ENCODE data around the gene SNX2.
A peak's percentile ranks its signal among the peaks of the same experiment; 100 is the strongest.

The SNX2 gene

DNA sequence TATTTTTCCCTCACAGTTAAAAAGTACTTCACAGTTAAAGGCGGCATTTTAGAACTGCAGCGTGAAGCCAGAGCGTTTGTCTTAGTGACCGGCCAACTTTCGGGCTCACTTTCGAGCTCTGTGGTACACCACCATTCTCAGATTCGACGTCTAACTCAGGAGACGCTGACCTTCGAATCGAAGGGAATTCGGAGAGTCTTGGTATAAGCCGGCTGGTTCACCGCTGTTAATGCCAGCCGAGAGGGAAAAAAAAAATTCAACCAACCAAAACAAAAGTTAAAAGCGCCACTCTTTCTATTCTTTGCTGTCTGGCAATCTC, 70.0 kb downstream of the SNX2 start:
- peaks cover 4% of the 10 kb centered on the region for H3K4me1 ChIP-seq (ENCODE audit: control insufficient read depth, insufficient read depth, low read depth, low read length)
- peak overlapping the region; percentile 88 to 96 for H3K4me3 ChIP-seq (ENCODE audit: insufficient read depth in 1 of 2, low read depth in 1 of 2, low read length in 2 of 2)
- peak overlapping the region; percentile 94 for H3K9ac ChIP-seq (ENCODE audit: low read length)
- H2BK15ac ChIP-seq (ENCODE audit: low read depth, poor library complexity, severe bottlenecking): no peak overlapping the region
- H3K27me3 ChIP-seq (ENCODE audit: control insufficient read depth in 1 of 2, insufficient read depth in 1 of 2, low read length in 2 of 2): no peaks in the 10 kb centered on the region
- no peak overlapping the region for H4K91ac ChIP-seq (ENCODE audit: low read length)
- H3K18ac ChIP-seq (ENCODE audit: low read depth in 1 of 2, low read length in 2 of 2): peak overlapping the region; percentile 57 to 98
- H3K14ac ChIP-seq (ENCODE audit: low read length in 2 of 2): no peak overlapping the region
- H3K4me2 ChIP-seq (ENCODE audit: low read length, poor library complexity, severe bottlenecking): peak overlapping the region; percentile 86
- H4K8ac ChIP-seq (ENCODE audit: low read length): peak overlapping the region; percentile 53
- H2BK120ac ChIP-seq (ENCODE audit: low read depth, low read length): no peak overlapping the region
- peak overlapping the region; percentile 49 for H2AFZ ChIP-seq (ENCODE audit: low read depth, low read length)
- DNase-seq: no peak
- peak overlapping the region in 1 of 2 experiments; percentile 63 for H2BK12ac ChIP-seq (ENCODE audit: low read length in 2 of 2)
- peak overlapping the region in 1 of 2 experiments; percentile 32 for H3K4ac ChIP-seq (ENCODE audit: low read depth in 1 of 2, low read length in 2 of 2)
- no peak overlapping the region for H2BK5ac ChIP-seq (ENCODE audit: low read depth, low read length, poor library complexity, severe bottlenecking)
- H3K23ac ChIP-seq (ENCODE audit: low read length in 2 of 2): no peak overlapping the region
- no peaks in the 10 kb centered on the region for H3K36me3 ChIP-seq (ENCODE audit: control insufficient read depth in 1 of 2, insufficient read depth in 2 of 2, low read depth in 1 of 2, low read length in 2 of 2)
- H2AK5ac ChIP-seq (ENCODE audit: low read length, severe bottlenecking): no peak overlapping the region
- H3K27ac ChIP-seq (ENCODE audit: low read length, poor library complexity, severe bottlenecking): peak overlapping the region; percentile 87
- no peaks in the 10 kb centered on the region for H3K9me3 ChIP-seq (ENCODE audit: control insufficient read depth, low read length)
- WGBS: 17% methylated on average over 16 of the region's 16 CpGs
- peaks cover 6% of the 10 kb centered on the region for H3K79me1 ChIP-seq (replicated peaks; ENCODE audit: low read length, poor library complexity, severe bottlenecking)

DNA sequence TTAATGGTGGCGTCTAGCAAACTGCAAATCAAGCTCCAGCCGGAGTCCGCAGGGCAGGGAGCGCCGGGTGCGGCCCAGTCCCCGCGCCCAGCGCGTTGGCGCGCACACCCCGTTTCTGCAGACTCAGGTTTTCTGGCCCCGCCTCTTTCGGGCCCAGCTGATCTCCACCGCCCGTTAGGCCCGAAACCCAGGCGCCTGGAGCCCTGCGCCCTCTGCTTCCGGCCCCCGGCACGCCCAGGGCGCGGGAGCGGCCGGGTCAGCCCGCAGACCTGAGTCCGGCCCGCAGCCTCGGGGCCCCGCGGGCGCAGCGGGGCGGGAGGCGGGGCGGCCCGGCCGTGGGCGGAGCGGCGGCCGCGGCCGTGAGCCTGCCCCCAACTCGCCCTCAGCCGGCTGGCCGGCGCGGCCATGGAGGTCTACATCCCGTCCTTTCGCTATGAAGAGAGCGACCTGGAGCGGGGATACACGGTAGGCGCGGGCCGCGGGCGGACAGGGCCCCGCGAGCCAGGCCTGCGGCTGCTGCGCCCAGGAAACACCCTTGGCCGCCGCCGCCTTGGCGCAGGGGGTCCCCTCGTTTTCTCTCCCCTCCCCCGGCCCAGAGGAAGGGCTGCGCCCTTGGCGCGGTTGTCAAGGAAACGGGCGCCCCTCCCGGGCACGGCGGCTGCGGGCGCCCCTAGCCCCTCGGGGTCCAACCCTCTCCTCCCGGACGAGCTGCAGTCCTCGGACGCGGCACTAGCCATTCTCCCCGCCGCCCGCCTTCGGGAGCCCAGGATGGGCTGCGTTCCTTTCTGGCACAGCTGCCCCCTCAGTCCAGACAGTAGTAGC, 70.6 kb downstream of the SNX2 start, which contains the start of gene SNX24:
Gene SNX24 (plus strand): TSS at position 385 of the 822 bp plus-strand sequence. CDS start 21 bp downstream, at position 406.
- Histone ChIP-seq H3K79me1 (replicated peaks; ENCODE audit: low read length, poor library complexity, severe bottlenecking) (peaks cover 7% of the 10 kb centered on the region), H3K36me3 (ENCODE audit: control insufficient read depth in 1 of 2, insufficient read depth in 2 of 2, low read depth in 1 of 2, low read length in 2 of 2) (no peaks in the 10 kb centered on the region), H4K8ac (ENCODE audit: low read length) (peak within 1 kb of the TSS; percentile 90), H2BK5ac (ENCODE audit: low read depth, low read length, poor library complexity, severe bottlenecking) (peak within 1 kb of the TSS; percentile 96), H3K23ac (ENCODE audit: low read length in 2 of 2) (peak within 1 kb of the TSS in 1 of 2 experiments; percentile 34), H2BK120ac (ENCODE audit: low read depth, low read length) (peak within 1 kb of the TSS; percentile 97), H3K4me1 (ENCODE audit: control insufficient read depth, insufficient read depth, low read depth, low read length) (peaks cover 4% of the 10 kb centered on the region), H3K14ac (ENCODE audit: low read length in 2 of 2) (peak within 1 kb of the TSS in 1 of 2 experiments; percentile 73), H3K18ac (ENCODE audit: low read depth in 1 of 2, low read length in 2 of 2) (peak within 1 kb of the TSS; percentile 92 to 98), H4K91ac (ENCODE audit: low read length) (peak within 1 kb of the TSS; percentile 89), H3K4me3 (ENCODE audit: insufficient read depth in 1 of 2, low read depth in 1 of 2, low read length in 2 of 2) (peak within 1 kb of the TSS; percentile 88 to 96), H2BK15ac (ENCODE audit: low read depth, poor library complexity, severe bottlenecking) (peak within 1 kb of the TSS; percentile 99), H3K9me3 (ENCODE audit: control insufficient read depth, low read length) (no peaks in the 10 kb centered on the region), H3K4ac (ENCODE audit: low read depth in 1 of 2, low read length in 2 of 2) (peak within 1 kb of the TSS; percentile 47 to 87), H2BK12ac (ENCODE audit: low read length in 2 of 2) (peak within 1 kb of the TSS in 1 of 2 experiments; percentile 90), H3K4me2 (ENCODE audit: low read length, poor library complexity, severe bottlenecking) (peak within 1 kb of the TSS; percentile 86), H3K27ac (ENCODE audit: low read length, poor library complexity, severe bottlenecking) (peak within 1 kb of the TSS; percentile 94), H2AK5ac (ENCODE audit: low read length, severe bottlenecking) (no peak within 1 kb of the TSS), H2AFZ (ENCODE audit: low read depth, low read length) (peak within 1 kb of the TSS; percentile 90), H3K27me3 (ENCODE audit: control insufficient read depth in 1 of 2, insufficient read depth in 1 of 2, low read length in 2 of 2) (no peaks in the 10 kb centered on the region), H3K9ac (ENCODE audit: low read length) (peak within 1 kb of the TSS; percentile 94)
- WGBS: under 1% methylated on average over 66 of the region's 92 CpGs
- DNase-seq: peak; percentile 71

DNA sequence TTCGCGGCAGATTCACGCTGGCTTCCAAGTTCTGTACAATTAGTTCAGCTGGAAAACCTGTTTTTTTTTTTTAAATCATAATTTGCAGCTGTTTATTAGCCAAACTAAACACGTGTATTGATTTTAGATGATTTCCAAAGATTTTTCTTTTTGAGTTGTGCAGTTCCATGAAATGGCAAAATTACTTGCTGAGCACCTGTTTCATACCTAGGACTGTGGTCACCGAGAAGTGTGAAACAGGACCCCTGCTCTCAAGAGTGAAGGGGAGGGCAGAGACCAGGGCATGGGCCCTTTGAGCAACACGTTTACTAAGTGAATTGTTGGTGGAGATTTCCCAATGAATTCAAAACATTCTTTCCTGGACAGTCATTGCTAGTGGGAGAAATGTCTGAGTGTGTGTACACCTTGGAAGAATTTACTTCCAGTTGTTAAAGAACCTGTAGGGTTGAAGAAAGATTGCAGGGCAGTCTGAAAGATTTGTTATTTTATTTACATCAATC, 71.2 kb downstream of the SNX2 start:
- H3K79me1 ChIP-seq (replicated peaks; ENCODE audit: low read length, poor library complexity, severe bottlenecking): peaks cover 8% of the 10 kb centered on the region
- peak overlapping the region in 1 of 2 experiments; percentile 92 for H3K18ac ChIP-seq (ENCODE audit: low read depth in 1 of 2, low read length in 2 of 2)
- H2AFZ ChIP-seq (ENCODE audit: low read depth, low read length): no peak overlapping the region
- no peak overlapping the region for H2AK5ac ChIP-seq (ENCODE audit: low read length, severe bottlenecking)
- H3K4me1 ChIP-seq (ENCODE audit: control insufficient read depth, insufficient read depth, low read depth, low read length): peaks cover 4% of the 10 kb centered on the region
- no peak overlapping the region for H3K4ac ChIP-seq (ENCODE audit: low read depth in 1 of 2, low read length in 2 of 2)
- peak overlapping the region; percentile 96 for H2BK5ac ChIP-seq (ENCODE audit: low read depth, low read length, poor library complexity, severe bottlenecking)
- H3K9ac ChIP-seq (ENCODE audit: low read length): peak overlapping the region; percentile 94
- H3K27ac ChIP-seq (ENCODE audit: low read length, poor library complexity, severe bottlenecking): peak overlapping the region; percentile 94
- 5% methylated on average over 4 of the region's 6 CpGs for WGBS
- H2BK120ac ChIP-seq (ENCODE audit: low read depth, low read length): no peak overlapping the region
- H3K23ac ChIP-seq (ENCODE audit: low read length in 2 of 2): no peak overlapping the region
- DNase-seq: peak; percentile 74
- no peaks in the 10 kb centered on the region for H3K36me3 ChIP-seq (ENCODE audit: control insufficient read depth in 1 of 2, insufficient read depth in 2 of 2, low read depth in 1 of 2, low read length in 2 of 2)
- H3K9me3 ChIP-seq (ENCODE audit: control insufficient read depth, low read length): no peaks in the 10 kb centered on the region
- H3K4me3 ChIP-seq (ENCODE audit: insufficient read depth in 1 of 2, low read depth in 1 of 2, low read length in 2 of 2): peak overlapping the region; percentile 88 to 96
- peak overlapping the region; percentile 40 for H3K4me2 ChIP-seq (ENCODE audit: low read length, poor library complexity, severe bottlenecking)
- H4K8ac ChIP-seq (ENCODE audit: low read length): no peak overlapping the region
- H3K14ac ChIP-seq (ENCODE audit: low read length in 2 of 2): no peak overlapping the region
- no peaks in the 10 kb centered on the region for H3K27me3 ChIP-seq (ENCODE audit: control insufficient read depth in 1 of 2, insufficient read depth in 1 of 2, low read length in 2 of 2)
- peak overlapping the region; percentile 68 for H4K91ac ChIP-seq (ENCODE audit: low read length)
- no peak overlapping the region for H2BK12ac ChIP-seq (ENCODE audit: low read length in 2 of 2)
- peak overlapping the region; percentile 99 for H2BK15ac ChIP-seq (ENCODE audit: low read depth, poor library complexity, severe bottlenecking)

DNA sequence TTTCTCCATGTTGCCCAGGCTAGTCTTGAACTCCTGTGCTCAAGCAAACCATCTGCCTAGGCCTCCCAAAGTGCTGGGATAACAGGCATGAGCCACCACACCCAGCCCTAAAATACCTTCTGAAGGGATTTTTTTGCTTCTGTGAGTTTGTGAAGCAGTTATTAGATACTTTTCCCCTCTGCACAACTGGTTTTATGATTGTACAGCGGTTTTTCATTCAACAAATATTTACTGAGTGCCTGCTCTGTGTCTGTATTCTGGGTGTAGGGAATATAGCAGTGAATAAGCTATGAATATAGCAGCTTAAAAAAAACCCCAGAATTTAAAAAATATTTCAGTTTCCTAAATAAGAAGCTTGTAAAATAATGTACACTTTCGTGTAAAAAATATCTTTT, 72.8 kb downstream of the SNX2 start:
- H2AFZ ChIP-seq (ENCODE audit: low read depth, low read length): no peak overlapping the region
- H3K4ac ChIP-seq (ENCODE audit: low read depth in 1 of 2, low read length in 2 of 2): no peak overlapping the region

More for the DNA sequence above, 72.8 kb downstream of the SNX2 start:
- Histone ChIP-seq H3K14ac (ENCODE audit: low read length in 2 of 2) (no peak overlapping the region), H4K8ac (ENCODE audit: low read length) (no peak overlapping the region), H3K9ac (ENCODE audit: low read length) (peak overlapping the region; percentile 7), H2AK5ac (ENCODE audit: low read length, severe bottlenecking) (no peak overlapping the region), H3K79me1 (replicated peaks; ENCODE audit: low read length, poor library complexity, severe bottlenecking) (peaks cover 10% of the 10 kb centered on the region), H3K27me3 (ENCODE audit: control insufficient read depth in 1 of 2, insufficient read depth in 1 of 2, low read length in 2 of 2) (no peaks in the 10 kb centered on the region), H3K4me2 (ENCODE audit: low read length, poor library complexity, severe bottlenecking) (no peak overlapping the region), H3K4me1 (ENCODE audit: control insufficient read depth, insufficient read depth, low read depth, low read length) (peaks cover 7% of the 10 kb centered on the region), H3K18ac (ENCODE audit: low read depth in 1 of 2, low read length in 2 of 2) (no peak overlapping the region), H3K9me3 (ENCODE audit: control insufficient read depth, low read length) (no peaks in the 10 kb centered on the region), H2BK5ac (ENCODE audit: low read depth, low read length, poor library complexity, severe bottlenecking) (no peak overlapping the region), H2BK120ac (ENCODE audit: low read depth, low read length) (no peak overlapping the region), H4K91ac (ENCODE audit: low read length) (no peak overlapping the region), H2BK12ac (ENCODE audit: low read length in 2 of 2) (no peak overlapping the region), H3K27ac (ENCODE audit: low read length, poor library complexity, severe bottlenecking) (no peak overlapping the region), H3K23ac (ENCODE audit: low read length in 2 of 2) (no peak overlapping the region), H3K36me3 (ENCODE audit: control insufficient read depth in 1 of 2, insufficient read depth in 2 of 2, low read depth in 1 of 2, low read length in 2 of 2) (no peaks in the 10 kb centered on the region), H3K4me3 (ENCODE audit: insufficient read depth in 1 of 2, low read depth in 1 of 2, low read length in 2 of 2) (no peak overlapping the region), H2BK15ac (ENCODE audit: low read depth, poor library complexity, severe bottlenecking) (no peak overlapping the region)
- 100% methylated on average over 1 of the region's 2 CpGs for WGBS
- peak; percentile 8 for DNase-seq
